Testis (tissue), 3 donors: ENCODE measurements around the gene FGF13. TPM values are rescaled to one million over a fixed set of nuclear protein-coding genes. Genes with fewer than 3 reads are reported as not detected.

ENCODE experiments used
- DNase-seq: peaks from one replicate; pipeline ENCODE4 v3.0.0-alpha.2; 2019
- H3K27ac ChIP-seq, 2 donors: fragments of 200-600 bp; sonication (generic); one replicate each; pipeline ENCODE4 v1.5.1; 2019
- H3K27me3 ChIP-seq: fragments of 200-600 bp; sonication (generic); one replicate; pipeline ENCODE4 v1.5.1; 2019
- H3K36me3 ChIP-seq: fragments of 200-600 bp; sonication (generic); one replicate; pipeline ENCODE4 v1.5.1; 2017; ENCODE audit warnings: low read depth; ENCODE audit errors: missing control alignments
- H3K4me1 ChIP-seq: fragments of 200-600 bp; sonication (generic); one replicate; pipeline ENCODE4 v1.5.1; 2019
- H3K4me3 ChIP-seq, 2 donors: fragments of 200-600 bp; sonication (generic); one replicate each; pipeline ENCODE4 v1.5.1; 2017 to 2019
- H3K9me3 ChIP-seq: fragments of 200-600 bp; sonication (generic); one replicate; pipeline ENCODE4 v1.5.1; 2017
- CTCF ChIP-seq, 3 experiments: fragments of 450-650 bp in 2 of 3; fragments of 200-600 bp in 1 of 3; sonication (generic) in 1 of 3; IDR thresholded peaks; one replicate each; pipeline ENCODE4 v1.5.1; 2016 to 2019; ENCODE audit warnings: antibody characterized with exemption in 3 of 3, mild to moderate bottlenecking in 2 of 3, moderate library complexity in 1 of 3
- POLR2A ChIP-seq: fragments of 450-650 bp; IDR thresholded peaks from one replicate; pipeline ENCODE4 v1.6.1; 2017; ENCODE audit warnings: antibody characterized with exemption, mild to moderate bottlenecking, moderate library complexity
- WGBS, 2 donors: methylation state at CpG; one replicate each; pipeline ENCODE4 v1.1.5; 2018; 5-methylcytosine and 5-hydroxymethylcytosine counted together
- intact Hi-C: fragments of 100-400 bp; cut with DNase I; formaldehyde crosslinking; loops from one replicate; pipeline ENCODE4 v1.15.1; 2023; ENCODE audit warnings: low total_unique reads
- polyA plus RNA-seq: library from polyadenylated mRNA; stranded (reverse); fragments of 350-450 nt; fragmentation: Illumina TruSeq; extraction: RNeasy Lipid Tissue Mini Kit (QIAGEN cat#74804); gene quantifications from one replicate; pipeline ENCODE4 v1.2.3, GENCODE V29; 2014; ENCODE audit warnings: low read depth, low replicate concordance; ENCODE audit not compliant: insufficient read depth
- total RNA-seq, 2 donors: library from RNA; depleted of rRNA; stranded (reverse); fragments of >200 nt; gene quantifications; one replicate each; pipeline ENCODE4 v1.2.3, GENCODE V29; 2016

FGF13 gene
- total and polyA plus RNA-seq, 3 donors from 2014 or later: 3.7 to 6.5 (median 6.3) TPM

DNA sequence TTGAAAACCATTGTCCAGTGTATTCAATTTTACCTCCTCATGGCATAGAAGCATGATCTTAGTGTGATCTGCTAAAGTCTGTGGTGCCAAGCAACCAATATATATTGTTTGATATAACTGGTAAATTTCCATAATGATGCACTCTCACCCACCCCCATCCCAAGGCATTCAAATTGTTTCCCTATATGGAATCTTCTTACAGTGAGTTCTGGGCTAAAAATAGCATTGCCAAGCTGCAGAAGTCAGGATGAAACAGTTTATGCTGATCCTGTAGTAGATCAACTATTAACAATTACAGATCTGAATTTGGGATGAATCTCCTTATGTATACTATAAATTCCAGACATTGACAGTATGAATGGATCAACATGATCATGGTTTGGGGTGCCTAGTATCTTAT lies 20.9 kb downstream of the FGF13 start:
- Histone ChIP-seq H3K27ac (no peak overlapping the region), H3K36me3 (no peaks in the 10 kb centered on the region), H3K4me1 (no peaks in the 10 kb centered on the region), H3K4me3 (no peak overlapping the region), H3K9me3 (no peaks in the 10 kb centered on the region), H3K27me3 (no peaks in the 10 kb centered on the region)
- TF ChIP-seq POLR2A (no peak), CTCF (IDR thresholded peaks at IDR 0.05) (no peak)
- DNase-seq: no peak
- intact Hi-C loops: no loop called here

GRCh38 chrX:138683600-138683999 lies 27.9 kb downstream of the FGF13 start:
- intact Hi-C loops: no loop called here
- TF ChIP-seq CTCF (IDR thresholded peaks at IDR 0.05) (no peak), POLR2A (no peak)
- Histone ChIP-seq H3K27ac (no peak overlapping the region), H3K9me3 (no peaks in the 10 kb centered on the region), H3K4me3 (no peak overlapping the region), H3K27me3 (no peaks in the 10 kb centered on the region), H3K36me3 (no peaks in the 10 kb centered on the region), H3K4me1 (no peaks in the 10 kb centered on the region)
- no peak for DNase-seq
- 83 to 91% methylated on average over 4 of the region's 4 CpGs for WGBS, 2 donors

DNA sequence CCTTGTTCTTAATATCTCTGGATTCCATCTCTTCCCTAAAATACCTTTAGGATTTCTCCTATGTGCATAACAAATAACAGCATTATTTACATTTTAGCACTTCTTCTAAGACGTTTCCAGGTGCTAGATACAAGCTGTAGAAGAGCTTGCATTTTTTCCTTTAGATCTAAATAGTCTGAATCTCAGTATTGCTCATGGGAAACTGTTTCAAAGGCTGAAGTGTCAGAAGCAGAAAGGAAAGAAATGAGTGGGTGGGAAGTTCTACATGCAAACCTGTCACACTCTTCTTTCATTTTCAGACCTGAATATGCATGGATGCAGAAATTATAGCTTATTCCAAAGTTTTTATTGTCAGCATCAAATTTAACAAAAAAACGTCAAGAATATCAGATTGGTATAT lies 41.8 kb downstream of the FGF13 start:
- Histone ChIP-seq H3K36me3 (no peaks in the 10 kb centered on the region), H3K27ac (no peak overlapping the region), H3K27me3 (no peaks in the 10 kb centered on the region), H3K9me3 (no peaks in the 10 kb centered on the region), H3K4me1 (no peaks in the 10 kb centered on the region), H3K4me3 (no peak overlapping the region)
- TF ChIP-seq POLR2A (no peak), CTCF (IDR thresholded peaks at IDR 0.05) (no peak)
- intact Hi-C loops: no loop called here
- DNase-seq: no peak
- WGBS, 2 donors: 41 to 45% methylated on average over 2 of the region's 2 CpGs

- Histone ChIP-seq H3K4me1 (no peaks in the 10 kb centered on the region), H3K9me3 (no peaks in the 10 kb centered on the region), H3K27me3 (no peaks in the 10 kb centered on the region), H3K36me3 (no peaks in the 10 kb centered on the region), H3K4me3 (no peak overlapping the region), H3K27ac (no peak overlapping the region)
- TF ChIP-seq CTCF (IDR thresholded peaks at IDR 0.05) (no peak), POLR2A (no peak)
- DNase-seq: no peak
- intact Hi-C loops: no loop called here
- WGBS, 2 donors: 82 to 92% methylated on average over 1 of the region's 1 CpG
Measured at GRCh38 chrX:138664466-138664865, 47.1 kb downstream of the FGF13 start.

GRCh38 chrX:138664016-138664415 lies 47.5 kb downstream of the FGF13 start:
- Histone ChIP-seq H3K9me3 (no peaks in the 10 kb centered on the region), H3K36me3 (no peaks in the 10 kb centered on the region), H3K27me3 (no peaks in the 10 kb centered on the region), H3K27ac (no peak overlapping the region), H3K4me1 (no peaks in the 10 kb centered on the region), H3K4me3 (no peak overlapping the region)
- 79 to 90% methylated on average over 3 of the region's 3 CpGs for WGBS, 2 donors
- TF ChIP-seq CTCF (IDR thresholded peaks at IDR 0.05): no peak
- no peak for TF ChIP-seq POLR2A
- DNase-seq: no peak
- intact Hi-C loops: no loop called here
